SH-SY5Y (cell line): ENCODE measurements around the gene STON2.

Experiments used
- GATA2 ChIP-seq: IDR thresholded peaks from 2 replicates; pipeline ENCODE4 v1.6.1; 2011; ENCODE audit warnings: mild to moderate bottlenecking, low read depth, low read length
- GATA3 ChIP-seq: IDR thresholded peaks from 2 replicates; pipeline ENCODE4 v1.6.1; 2011; ENCODE audit warnings: low read depth, mild to moderate bottlenecking, low read length, moderate library complexity

GRCh38 chr14:81436296-81437138 is 36.4 kb upstream of the STON2 start:
- TF ChIP-seq GATA2 (no peak), GATA3 (no peak)
